DND-41 (cell line): ENCODE measurements around the gene CAPN15.

ENCODE experiments used
- ATAC-seq: fragments of 200-7000 bp; cut with Tn5 transposase; 3 replicates; pipeline ENCODE4 v1.9.1; 2021; ENCODE audit warnings: low read depth; ENCODE audit not compliant: insufficient read depth
- DNase-seq: peaks from one replicate; pipeline ENCODE4 v3.0.0-alpha.2; 2020
- H2AFZ ChIP-seq: 2 replicates; pipeline ENCODE4 v1.6.0; 2012; ENCODE audit warnings: low read depth, low read length
- H3K27ac ChIP-seq: 2 replicates; pipeline ENCODE4 v1.5.1; 2012; ENCODE audit warnings: low read length, inconsistent platforms
- H3K27me3 ChIP-seq: fragments of 200-600 bp; sonication (generic); 2 replicates; pipeline ENCODE4 v1.6.0; 2012; ENCODE audit warnings: low read length, mild to moderate bottlenecking, inconsistent platforms; ENCODE audit not compliant: insufficient read depth, poor library complexity
- H3K36me3 ChIP-seq: 2 replicates; pipeline ENCODE4 v1.5.1; 2012; ENCODE audit warnings: low read length, inconsistent platforms; ENCODE audit not compliant: insufficient read depth
- H3K4me1 ChIP-seq: 2 replicates; pipeline ENCODE4 v1.5.1; 2012; ENCODE audit warnings: mild to moderate bottlenecking, low read length; ENCODE audit not compliant: insufficient read depth
- H3K4me2 ChIP-seq: 2 replicates; pipeline ENCODE4 v1.6.0; 2012; ENCODE audit warnings: mild to moderate bottlenecking, moderate library complexity, low read length, inconsistent platforms; ENCODE audit not compliant: insufficient read depth
- H3K4me3 ChIP-seq, 2 experiments: fragments of 200-600 bp in 1 of 2; shearing (Covaris generic) in 1 of 2; 2 replicates each; pipeline ENCODE4 v1.5.1; 2012 to 2016; ENCODE audit warnings: inconsistent platforms in 2 of 2, low read length in 2 of 2, mild to moderate bottlenecking in 2 of 2, low read depth in 1 of 2, moderate library complexity in 1 of 2
- H3K79me2 ChIP-seq: 2 replicates; pipeline ENCODE4 v1.6.0; 2012; ENCODE audit warnings: low read length, inconsistent platforms; ENCODE audit not compliant: insufficient read depth
- H3K9ac ChIP-seq: 2 replicates; pipeline ENCODE4 v1.6.0; 2012; ENCODE audit warnings: low read depth, mild to moderate bottlenecking, inconsistent platforms, low read length, moderate library complexity
- H3K9me3 ChIP-seq: 2 replicates; pipeline ENCODE4 v1.5.1; 2012; ENCODE audit warnings: low read length, moderate library complexity, mild to moderate bottlenecking, inconsistent platforms; ENCODE audit not compliant: insufficient read depth, severe bottlenecking
- H4K20me1 ChIP-seq: 2 replicates; pipeline ENCODE4 v1.6.0; 2012; ENCODE audit warnings: low read length; ENCODE audit not compliant: insufficient read depth
- EZH2 ChIP-seq: IDR thresholded peaks from 3 replicates; pipeline ENCODE4 v1.6.1; 2012; ENCODE audit warnings: borderline replicate concordance, low read depth, mild to moderate bottlenecking, moderate library complexity, low read length, inconsistent platforms; ENCODE audit not compliant: severe bottlenecking
- TF ChIP-seq, protein P1 (sequence below): IDR thresholded peaks from 2 replicates; pipeline ENCODE4 v1.5.1; 2012; ENCODE audit warnings: borderline replicate concordance, low read length, moderate library complexity, mild to moderate bottlenecking; ENCODE audit not compliant: poor library complexity, severe bottlenecking; ENCODE audit errors: extremely low read depth

CAPN15 gene

GRCh38 chr16:543301-544164, 16.0 kb downstream of the CAPN15 start:
- no peak for DNase-seq
- Histone ChIP-seq H3K4me1 (no peaks in the 10 kb centered on the region), H3K79me2 (peaks cover 67% of the 10 kb centered on the region), H3K9ac (no peak overlapping the region), H3K27ac (no peak overlapping the region), H4K20me1 (peaks cover 79% of the 10 kb centered on the region), H3K27me3 (no peaks in the 10 kb centered on the region), H3K4me3 (no peak overlapping the region), H3K4me2 (no peak overlapping the region), H3K36me3 (peaks cover 29% of the 10 kb centered on the region), H3K9me3 (no peaks in the 10 kb centered on the region), H2AFZ (no peak overlapping the region)
- TF ChIP-seq EZH2: no peak
- TF ChIP-seq, protein P1, sequence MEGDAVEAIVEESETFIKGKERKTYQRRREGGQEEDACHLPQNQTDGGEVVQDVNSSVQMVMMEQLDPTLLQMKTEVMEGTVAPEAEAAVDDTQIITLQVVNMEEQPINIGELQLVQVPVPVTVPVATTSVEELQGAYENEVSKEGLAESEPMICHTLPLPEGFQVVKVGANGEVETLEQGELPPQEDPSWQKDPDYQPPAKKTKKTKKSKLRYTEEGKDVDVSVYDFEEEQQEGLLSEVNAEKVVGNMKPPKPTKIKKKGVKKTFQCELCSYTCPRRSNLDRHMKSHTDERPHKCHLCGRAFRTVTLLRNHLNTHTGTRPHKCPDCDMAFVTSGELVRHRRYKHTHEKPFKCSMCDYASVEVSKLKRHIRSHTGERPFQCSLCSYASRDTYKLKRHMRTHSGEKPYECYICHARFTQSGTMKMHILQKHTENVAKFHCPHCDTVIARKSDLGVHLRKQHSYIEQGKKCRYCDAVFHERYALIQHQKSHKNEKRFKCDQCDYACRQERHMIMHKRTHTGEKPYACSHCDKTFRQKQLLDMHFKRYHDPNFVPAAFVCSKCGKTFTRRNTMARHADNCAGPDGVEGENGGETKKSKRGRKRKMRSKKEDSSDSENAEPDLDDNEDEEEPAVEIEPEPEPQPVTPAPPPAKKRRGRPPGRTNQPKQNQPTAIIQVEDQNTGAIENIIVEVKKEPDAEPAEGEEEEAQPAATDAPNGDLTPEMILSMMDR: no peak
- no peak for ATAC-seq

DNA sequence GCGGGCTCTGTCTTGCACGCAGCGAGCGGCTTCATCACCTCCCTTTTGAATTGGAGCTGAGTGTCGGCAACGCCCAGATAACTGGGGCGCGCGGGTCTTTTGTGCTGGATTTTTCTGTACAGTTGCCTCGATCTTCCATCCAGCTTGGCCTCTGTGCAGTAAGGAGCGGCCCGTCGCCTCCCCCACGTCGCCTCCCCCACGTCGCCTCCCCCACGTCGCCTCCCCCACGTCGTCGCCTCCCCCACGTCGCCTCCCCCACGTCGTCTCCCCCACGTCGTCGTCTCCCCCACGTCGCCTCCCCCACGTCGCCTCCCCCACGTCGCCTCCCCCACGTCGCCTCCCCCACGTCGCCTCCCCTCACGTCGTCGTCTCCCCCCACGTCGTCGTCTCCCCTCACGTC, 17.0 kb downstream of the CAPN15 start:
- H3K9ac ChIP-seq: no peak overlapping the region
- ATAC-seq (no peak), DNase-seq (no peak)
- no peaks in the 10 kb centered on the region for H3K9me3 ChIP-seq
- peaks cover 70% of the 10 kb centered on the region for H4K20me1 ChIP-seq
- H3K4me2 ChIP-seq: no peak overlapping the region
- H3K27ac ChIP-seq: no peak overlapping the region
- H3K27me3 ChIP-seq: no peaks in the 10 kb centered on the region
- H3K4me3 ChIP-seq: no peak overlapping the region
- TF ChIP-seq EZH2: no peak
- TF ChIP-seq, protein P1: no peak
- peaks cover 57% of the 10 kb centered on the region for H3K79me2 ChIP-seq
- H2AFZ ChIP-seq: no peak overlapping the region
- H3K36me3 ChIP-seq: peaks cover 33% of the 10 kb centered on the region
- H3K4me1 ChIP-seq: no peaks in the 10 kb centered on the region

GRCh38 chr16:546909-547770, 19.6 kb downstream of the CAPN15 start:
- Histone ChIP-seq H3K9me3 (no peaks in the 10 kb centered on the region), H3K36me3 (peaks cover 45% of the 10 kb centered on the region), H3K27me3 (no peaks in the 10 kb centered on the region), H2AFZ (no peak overlapping the region), H3K4me1 (no peaks in the 10 kb centered on the region), H3K27ac (no peak overlapping the region), H3K4me3 (no peak overlapping the region), H4K20me1 (peaks cover 50% of the 10 kb centered on the region), H3K79me2 (peaks cover 34% of the 10 kb centered on the region), H3K4me2 (no peak overlapping the region), H3K9ac (no peak overlapping the region)
- ATAC-seq: peak; percentile 56
- peak; percentile 49 for DNase-seq
- TF ChIP-seq, protein P1: no peak
- no peak for TF ChIP-seq EZH2
